T-cell (primary cell): ENCODE measurements around the gene CHD5. TPM values are rescaled to one million over a fixed set of nuclear protein-coding genes. Genes with fewer than 3 reads are reported as not detected.

Experiments used
- ATAC-seq, 4 experiments: fragments of 200-7000 bp in 3 of 4; fragments of 150-1000 bp in 1 of 4; cut with Tn5 transposase; replicated peaks in 1 of 4; 1 replicate in 3 of 4; 2 replicates in 1 of 4; pipeline ENCODE4 v1.10.0; 2021; ENCODE audit warnings: moderate library complexity in 3 of 4, mild to moderate bottlenecking in 2 of 4, moderate number of reproducible peaks in 1 of 4
- CTCF ChIA-PET, 2 donors: fragments of 300-600 bp; sonication (Branson Sonifier 250); formaldehyde crosslinking; loops; one replicate each; lab custom pipeline; 2022; ENCODE audit warnings: antibody characterized with exemption in 2 of 2; lab: Charles Lee
- POLR2A ChIA-PET, 2 donors: fragments of 300-600 bp; sonication (Branson Sonifier 250); formaldehyde crosslinking; loops; one replicate each; lab custom pipeline; 2022; ENCODE audit warnings: antibody characterized with exemption in 2 of 2; lab: Charles Lee
- DNase-seq, 35 experiments: peaks; one replicate each; pipeline versions ENCODE4 v3.0.0 to v3.0.0-alpha.2; 2013 to 2023
- H3K27ac ChIP-seq: one replicate; pipeline ENCODE4 v1.5.1; 2013; ENCODE audit warnings: low read length
- H3K27me3 ChIP-seq, 2 experiments: replicated peaks in 1 of 2; 1 replicate in 1 of 2; 2 replicates in 1 of 2; pipeline versions ENCODE4 v1.6.1 to v1.7.0; 2013; ENCODE audit warnings: low read length in 1 of 2, mixed read lengths in 1 of 2; ENCODE audit not compliant: control insufficient read depth in 2 of 2, insufficient read depth in 2 of 2; ENCODE audit errors: extremely low read depth in 1 of 2
- H3K36me3 ChIP-seq, 2 donors: 1 replicate in 1 of 2; 2 replicates in 1 of 2; pipeline versions ENCODE4 v1.6.1 to v1.7.0; 2013; ENCODE audit warnings: low read length in 1 of 2; ENCODE audit not compliant: control insufficient read depth in 2 of 2, insufficient read depth in 1 of 2; ENCODE audit errors: extremely low read depth in 1 of 2
- H3K4me1 ChIP-seq, 2 experiments: 1 replicate in 1 of 2; 2 replicates in 1 of 2; pipeline versions ENCODE4 v1.6.1 to v1.7.0; 2013; ENCODE audit warnings: low read length in 2 of 2, mixed read lengths in 1 of 2; ENCODE audit not compliant: insufficient read depth in 2 of 2, control insufficient read depth in 1 of 2; ENCODE audit errors: extremely low read depth in 1 of 2
- H3K4me3 ChIP-seq, 2 donors: 1 replicate in 1 of 2; 2 replicates in 1 of 2; pipeline versions ENCODE4 v1.5.1 to v1.7.0; 2013; ENCODE audit warnings: mild to moderate bottlenecking in 2 of 2, low read length in 1 of 2, moderate library complexity in 1 of 2; ENCODE audit not compliant: control insufficient read depth in 1 of 2; ENCODE audit errors: extremely low read depth in 1 of 2
- H3K9me3 ChIP-seq: 2 replicates; pipeline ENCODE4 v1.7.0; 2013
- H3K27ac Mint-ChIP-seq, 2 donors: one replicate each; pipeline ENCODE4 v1.8.0; 2020 to 2021; ENCODE audit warnings: mild to moderate bottlenecking in 2 of 2, mixed read lengths in 2 of 2
- H3K27me3 Mint-ChIP-seq, 2 donors: one replicate each; pipeline ENCODE4 v1.8.0; 2021 to 2022; ENCODE audit warnings: mixed read lengths in 2 of 2
- H3K36me3 Mint-ChIP-seq: one replicate; pipeline ENCODE4 v1.8.0; 2021; ENCODE audit warnings: mixed read lengths
- H3K4me1 Mint-ChIP-seq, 3 donors: one replicate each; pipeline ENCODE4 v1.8.0; 2020 to 2022; ENCODE audit warnings: mixed read lengths in 3 of 3, mild to moderate bottlenecking in 1 of 3
- H3K4me3 Mint-ChIP-seq, 3 donors: one replicate each; pipeline ENCODE4 v1.8.0; 2020 to 2022; ENCODE audit warnings: mild to moderate bottlenecking in 3 of 3, mixed read lengths in 3 of 3, moderate library complexity in 3 of 3
- H3K9me3 Mint-ChIP-seq, 3 donors: one replicate each; pipeline ENCODE4 v1.8.0; 2020 to 2022; ENCODE audit warnings: mixed read lengths in 3 of 3
- WGBS: methylation state at CpG from one replicate; pipeline ENCODE4 v1.1.5; 2013; ENCODE audit warnings: missing lambda C conversion rate; ENCODE audit not compliant: insufficient coverage; 5-methylcytosine and 5-hydroxymethylcytosine counted together
- total RNA-seq, 35 experiments: library from RNA in 6 of 35; stranded (reverse) in 6 of 35; fragments of 120-200 nt in 1 of 35; gene quantifications; one replicate each; pipeline versions ENCODE4 v1.2.1 to v1.2.4 and lab custom pipeline; 2013 to 2026

The CHD5 gene
- total RNA-seq, 5 donors from 2014 or later (not counting 1 experiment from before 2014, with no cell fraction given): 0.05 to 0.23 (median 0.16) TPM

GRCh38 chr1:6124341-6124740, 55.8 kb downstream of the CHD5 start:
- peaks cover 0 to 32% of the 10 kb centered on the region in 2 experiments for H3K27me3 ChIP-seq
- peaks cover 0 to 5% (median 3%) of the 10 kb centered on the region in 3 donors for H3K4me1 Mint-ChIP-seq
- no peak overlapping the region for H3K4me3 ChIP-seq
- H3K36me3 Mint-ChIP-seq: no peaks in the 10 kb centered on the region
- POLR2A ChIA-PET: no interaction called here
- no peak overlapping the region for H3K4me3 Mint-ChIP-seq
- no peak for DNase-seq
- H3K27ac ChIP-seq: no peak overlapping the region
- H3K27me3 Mint-ChIP-seq: peaks cover 1 to 9% of the 10 kb centered on the region in 2 donors
- no peaks in the 10 kb centered on the region for H3K9me3 ChIP-seq
- ATAC-seq: no peak
- peaks cover 0 to 6% of the 10 kb centered on the region in 2 experiments for H3K4me1 ChIP-seq
- WGBS: 93% methylated on average over 3 of the region's 12 CpGs
- H3K27ac Mint-ChIP-seq: no peak overlapping the region
- H3K36me3 ChIP-seq: no peaks in the 10 kb centered on the region
- CTCF ChIA-PET: no interaction called here
- H3K9me3 Mint-ChIP-seq: no peaks in the 10 kb centered on the region

GRCh38 chr1:6123816-6124215, 56.3 kb downstream of the CHD5 start:
- 45% methylated on average over 8 of the region's 10 CpGs for WGBS
- H3K27ac ChIP-seq: no peak overlapping the region
- H3K4me1 Mint-ChIP-seq: peaks cover 0 to 5% (median 3%) of the 10 kb centered on the region in 3 donors
- H3K4me3 ChIP-seq: no peak overlapping the region
- ATAC-seq (no peak), DNase-seq (no peak)
- peaks cover 0 to 6% of the 10 kb centered on the region in 2 experiments for H3K4me1 ChIP-seq
- no peaks in the 10 kb centered on the region for H3K9me3 ChIP-seq
- POLR2A ChIA-PET: no interaction called here
- no peak overlapping the region for H3K4me3 Mint-ChIP-seq
- H3K9me3 Mint-ChIP-seq: no peaks in the 10 kb centered on the region
- H3K27me3 Mint-ChIP-seq: peaks cover 1 to 9% of the 10 kb centered on the region in 2 donors
- no peaks in the 10 kb centered on the region for H3K36me3 ChIP-seq
- H3K36me3 Mint-ChIP-seq: no peaks in the 10 kb centered on the region
- no peak overlapping the region for H3K27ac Mint-ChIP-seq
- CTCF ChIA-PET: no interaction called here
- H3K27me3 ChIP-seq: peaks cover 0 to 32% of the 10 kb centered on the region in 2 experiments

- Histone ChIP-seq H3K27ac (no peak overlapping the region), H3K36me3 (no peaks in the 10 kb centered on the region), H3K4me1 (peaks cover 0 to 6% of the 10 kb centered on the region in 2 experiments), H3K27me3 (peaks cover 0 to 29% of the 10 kb centered on the region in 2 experiments), H3K9me3 (no peaks in the 10 kb centered on the region), H3K4me3 (no peak overlapping the region)
- WGBS: no CpG with 5 or more reads among the region's 7 CpGs
- Mint-ChIP-seq H3K9me3 (no peaks in the 10 kb centered on the region), H3K4me3 (no peak overlapping the region), H3K27ac (no peak overlapping the region), H3K4me1 (peaks cover 0 to 5% (median 3%) of the 10 kb centered on the region in 3 donors), H3K27me3 (peaks cover 1 to 9% of the 10 kb centered on the region in 2 donors), H3K36me3 (no peaks in the 10 kb centered on the region)
- ChIA-PET POLR2A (no interaction called here), CTCF (no interaction called here)
- ATAC-seq (no peak), DNase-seq (no peak)
Measured at GRCh38 chr1:6123083-6123482, 57.0 kb downstream of the CHD5 start.

- Mint-ChIP-seq H3K27ac (no peak overlapping the region), H3K9me3 (peaks cover 4 to 8% (median 4%) of the 10 kb centered on the region in 3 donors), H3K36me3 (no peaks in the 10 kb centered on the region), H3K4me1 (peaks cover 0 to 2% (median under 1%) of the 10 kb centered on the region in 3 donors), H3K4me3 (no peak overlapping the region), H3K27me3 (peaks cover 0 to 8% of the 10 kb centered on the region in 2 donors)
- DNase-seq: no peak
- Histone ChIP-seq H3K36me3 (no peaks in the 10 kb centered on the region), H3K27me3 (peaks cover 0 to 19% of the 10 kb centered on the region in 2 experiments), H3K9me3 (no peaks in the 10 kb centered on the region), H3K4me1 (no peaks in the 10 kb centered on the region), H3K27ac (no peak overlapping the region), H3K4me3 (no peak overlapping the region)
- ChIA-PET POLR2A (no interaction called here), CTCF (no interaction called here)
- WGBS: 84% methylated on average over 15 of the region's 17 CpGs
- ATAC-seq: no peak
Measured at GRCh38 chr1:6121651-6122370, 58.3 kb downstream of the CHD5 start.

GRCh38 chr1:6121021-6121421, 59.1 kb downstream of the CHD5 start:
- peaks cover 0 to 13% of the 10 kb centered on the region in 2 experiments for H3K27me3 ChIP-seq
- peaks cover 7 to 15% (median 7%) of the 10 kb centered on the region in 3 donors for H3K9me3 Mint-ChIP-seq
- no peak overlapping the region for H3K27ac Mint-ChIP-seq
- H3K4me1 ChIP-seq: no peaks in the 10 kb centered on the region
- WGBS: 86% methylated on average over 18 of the region's 18 CpGs
- no peaks in the 10 kb centered on the region for H3K9me3 ChIP-seq
- ChIA-PET POLR2A (no interaction called here), CTCF (no interaction called here)
- no peak overlapping the region for H3K27ac ChIP-seq
- no peak for DNase-seq
- no peaks in the 10 kb centered on the region for H3K36me3 Mint-ChIP-seq
- ATAC-seq: no peak
- H3K4me1 Mint-ChIP-seq: peaks cover 0 to 6% (median 2%) of the 10 kb centered on the region in 3 donors
- H3K4me3 ChIP-seq: no peak overlapping the region
- H3K36me3 ChIP-seq: no peaks in the 10 kb centered on the region
- no peak overlapping the region for H3K4me3 Mint-ChIP-seq
- peaks cover 0 to 4% of the 10 kb centered on the region in 2 donors for H3K27me3 Mint-ChIP-seq

- Histone ChIP-seq H3K9me3 (no peaks in the 10 kb centered on the region), H3K27ac (no peak overlapping the region), H3K4me1 (no peaks in the 10 kb centered on the region), H3K27me3 (peaks cover 0 to 2% of the 10 kb centered on the region in 2 experiments), H3K36me3 (no peaks in the 10 kb centered on the region), H3K4me3 (no peak overlapping the region)
- no peak for ATAC-seq
- no peak overlapping the region for H3K27ac Mint-ChIP-seq
- H3K9me3 Mint-ChIP-seq: peaks cover 7 to 15% (median 7%) of the 10 kb centered on the region in 3 donors
- peaks cover 0 to 6% (median 2%) of the 10 kb centered on the region in 3 donors for H3K4me1 Mint-ChIP-seq
- H3K4me3 Mint-ChIP-seq: no peak overlapping the region
- no peaks in the 10 kb centered on the region for H3K27me3 Mint-ChIP-seq
- WGBS: no CpG with 5 or more reads among the region's 3 CpGs
- ChIA-PET CTCF (no interaction called here), POLR2A (interaction anchor here in 1 of 2 donors (0.7 kb wide), 1 partner anchor 781 kb away, joined by 3 read pairs; no protein-coding TSS in a partner anchor)
- H3K36me3 Mint-ChIP-seq: no peaks in the 10 kb centered on the region
- DNase-seq: no peak
Measured at GRCh38 chr1:6118415-6118814, 61.7 kb downstream of the CHD5 start.
